Measurements from ENCODE around the gene RHD.
"Not testable (repeated sequence)": the region's sequence is repeated elsewhere in the genome, so short reads cannot be mapped to it uniquely, and the experiment has no call there.

Gene RHD

DNA sequence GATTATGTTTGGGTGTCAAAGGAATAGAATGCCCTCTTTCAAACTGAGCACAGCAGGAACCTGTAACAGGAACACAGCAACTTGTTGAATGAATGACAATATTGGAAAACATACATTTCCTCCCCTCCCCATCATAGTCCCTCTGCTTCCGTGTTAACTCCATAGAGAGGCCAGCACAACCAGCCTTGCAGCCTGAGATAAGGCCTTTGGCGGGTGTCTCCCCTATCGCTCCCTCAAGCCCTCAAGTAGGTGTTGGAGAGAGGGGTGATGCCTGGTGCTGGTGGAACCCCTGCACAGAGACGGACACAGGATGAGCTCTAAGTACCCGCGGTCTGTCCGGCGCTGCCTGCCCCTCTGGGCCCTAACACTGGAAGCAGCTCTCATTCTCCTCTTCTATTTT lies at the start of gene RHD:
TSS of gene RHD (plus strand) at position 272 of the 400 bp plus-strand sequence. CDS start at position 311, 39 bp downstream.
- not testable (repeated sequence) for DNase-seq (ENCODE audit: low spot score)

GRCh38 chr1:25222606-25223005 lies 49.7 kb upstream of the RHD start:
- no peak for DNase-seq (ENCODE audit: low spot score)

DNA sequence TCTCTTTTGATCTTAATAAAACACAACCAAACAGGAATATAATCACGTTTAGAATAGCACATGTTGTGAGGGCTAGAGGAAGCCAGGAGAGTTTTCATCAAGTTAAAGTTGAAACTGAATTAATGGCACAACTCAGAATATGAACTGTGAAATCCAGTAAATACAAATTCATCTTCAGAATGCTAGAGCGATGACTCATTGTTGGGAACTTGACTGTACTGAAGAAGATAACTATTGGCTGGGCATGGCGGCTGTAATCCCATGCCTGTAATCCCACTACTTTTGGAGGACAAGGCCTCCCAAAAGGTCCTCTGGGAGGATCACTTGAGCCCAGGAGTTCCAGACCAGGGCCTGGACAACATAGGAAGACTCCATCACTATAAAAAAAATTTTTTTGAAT lies 48.8 kb upstream of the RHD start:
- no peak for DNase-seq (ENCODE audit: low spot score)

- peak; percentile 96 for DNase-seq (ENCODE audit: low spot score)
Observed at GRCh38 chr1:25232027-25232865, 40.1 kb upstream of the RHD start, which contains the start of gene SYF2. SYF2 (minus strand) TSS chr1:25232502; CDS start chr1:25232467, 35 bp downstream.

DNA sequence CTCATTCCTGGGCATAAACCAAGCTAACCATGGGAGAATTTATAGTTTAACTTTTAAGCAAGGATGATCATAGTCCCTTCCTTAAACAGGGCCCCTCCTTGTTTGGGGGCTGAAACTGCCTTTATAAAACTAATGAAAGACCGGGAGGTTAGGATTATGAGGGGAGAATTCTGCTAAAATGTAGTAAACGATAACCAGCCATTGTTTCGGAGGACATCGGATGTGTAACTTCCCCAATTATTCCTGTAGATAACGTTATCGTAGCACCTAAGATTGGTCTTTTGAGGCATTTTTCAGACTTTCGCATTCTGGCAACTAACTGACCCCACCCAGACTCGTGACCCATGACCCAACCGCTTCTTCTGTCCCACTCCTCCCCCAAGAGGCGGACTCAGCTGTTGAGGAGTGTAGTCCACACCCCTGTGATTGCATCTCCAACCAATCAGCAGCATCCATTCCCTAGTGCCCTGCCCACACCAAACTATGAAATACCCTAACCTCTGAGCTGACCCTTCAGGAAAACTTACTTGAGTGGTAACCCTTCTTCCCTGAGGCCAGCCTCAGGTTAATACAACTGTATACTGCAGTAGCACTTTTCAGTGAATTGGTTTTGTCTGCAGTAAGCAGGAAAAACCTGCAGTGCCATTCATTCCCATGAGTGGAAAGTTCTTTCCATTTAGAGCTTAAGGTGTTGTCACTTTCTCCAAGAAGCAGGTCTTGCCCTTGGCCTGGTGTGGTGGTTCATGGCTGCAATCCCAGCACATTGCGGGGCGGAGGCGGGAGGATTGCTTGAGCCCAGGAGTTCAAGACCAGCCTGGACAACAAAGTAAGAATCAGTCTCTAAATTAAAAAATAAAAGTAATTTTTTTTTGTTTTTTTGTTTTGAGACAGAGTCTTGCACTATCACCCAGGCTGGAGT lies 39.2 kb upstream of the RHD start:
- peak; percentile 88 for DNase-seq (ENCODE audit: low spot score)

- DNase-seq (ENCODE audit: low spot score), result not testable (repeated sequence)
Observed at GRCh38 chr1:25235411-25235810, 36.9 kb upstream of the RHD start.

GRCh38 chr1:25236261-25236660 lies 36.0 kb upstream of the RHD start:
- not testable (repeated sequence) for DNase-seq (ENCODE audit: low spot score)

- no peak for DNase-seq (ENCODE audit: low spot score)
Observed at GRCh38 chr1:25238046-25238445, 34.3 kb upstream of the RHD start.

GRCh38 chr1:25239681-25240541 lies 32.4 kb upstream of the RHD start:
- DNase-seq (ENCODE audit: low spot score), result peak; percentile 93

- DNase-seq (ENCODE audit: low spot score), result no peak
Observed at GRCh38 chr1:25243907-25244306, 28.4 kb upstream of the RHD start.

- no peak for DNase-seq (ENCODE audit: low spot score)
Observed at GRCh38 chr1:25245393-25245792, 26.9 kb upstream of the RHD start.

DNA sequence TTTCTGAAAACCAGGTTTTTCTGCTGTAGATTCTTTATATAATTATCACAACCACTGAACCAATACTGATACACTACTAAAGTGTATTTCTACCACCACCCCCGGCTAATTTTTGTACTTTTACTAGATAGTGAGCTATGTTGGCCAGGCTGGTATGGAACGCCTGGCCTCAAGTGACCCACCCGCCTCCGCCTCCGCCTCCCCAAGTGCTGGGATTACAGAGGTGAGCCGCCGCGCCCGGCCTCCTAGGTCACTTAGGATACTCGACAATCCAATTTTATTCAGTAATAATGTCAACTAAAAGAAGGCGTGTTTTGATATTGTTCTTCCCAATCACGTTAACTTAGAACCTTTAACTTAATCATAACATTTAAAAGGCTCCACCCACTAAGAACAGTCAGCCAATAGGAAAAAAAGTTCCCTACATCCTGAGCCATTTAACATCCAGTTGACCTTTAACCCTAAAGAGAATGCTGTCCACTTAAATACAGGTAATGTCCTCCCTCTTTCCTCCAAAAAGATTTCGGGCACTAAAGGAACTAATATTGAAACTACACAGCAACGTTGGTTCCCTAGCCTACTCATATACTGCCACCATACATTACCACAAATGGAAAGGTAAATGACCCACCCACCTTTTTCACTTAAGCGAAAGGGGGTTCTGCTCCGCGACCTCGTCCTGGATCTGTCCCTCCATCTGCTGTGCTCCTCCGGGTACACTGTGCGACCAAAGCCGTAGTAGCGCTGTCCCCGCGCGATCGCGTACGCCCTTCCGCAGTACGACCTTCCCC lies 26.3 kb upstream of the RHD start:
- DNase-seq (ENCODE audit: low spot score), result no peak

- no peak for DNase-seq (ENCODE audit: low spot score)
Observed at GRCh38 chr1:25246600-25247023, 25.7 kb upstream of the RHD start.

DNA sequence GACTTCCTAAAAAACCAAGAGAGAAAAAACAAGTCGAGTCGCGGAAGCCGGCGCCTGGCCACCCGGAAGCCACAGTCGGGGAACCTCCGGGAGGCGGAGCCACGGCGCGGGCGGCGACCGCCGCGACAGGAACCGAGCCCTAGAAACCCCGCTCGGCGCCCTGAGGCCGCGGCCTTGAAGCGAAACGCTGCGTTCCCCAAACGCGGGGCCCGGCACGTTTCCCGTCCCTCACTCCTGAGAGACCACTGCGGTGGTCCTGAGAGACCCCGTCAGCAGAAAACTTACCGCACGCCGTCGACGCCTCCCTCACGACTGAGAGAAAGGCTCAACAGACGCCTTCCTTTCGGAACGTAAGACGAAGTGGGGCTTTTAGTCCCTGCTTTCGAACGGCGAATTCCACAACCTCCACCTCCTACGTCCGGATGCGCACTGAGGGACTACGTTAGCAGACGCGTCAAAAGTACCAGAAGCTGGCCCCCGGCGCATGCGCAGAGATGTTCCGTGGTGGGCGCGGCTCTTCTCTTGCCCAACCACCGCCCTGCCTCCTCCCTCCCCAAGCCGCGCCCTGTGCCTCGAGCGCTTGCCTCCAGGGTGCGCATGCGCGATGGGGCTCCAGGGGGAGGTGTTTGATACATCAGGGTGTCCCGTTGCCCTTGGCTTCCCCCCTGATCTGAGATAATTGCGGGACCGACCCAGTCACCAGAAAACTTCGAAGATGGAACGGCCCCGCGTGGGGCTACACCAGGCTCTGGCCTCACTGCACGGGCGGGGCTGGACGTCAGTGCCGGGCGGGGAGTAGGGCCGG lies 25.1 kb upstream of the RHD start, which contains the start of gene RSRP1:
TSS of gene RSRP1 (minus strand) at position 431 of the 805 bp plus-strand sequence. CDS start 491 bp downstream, outside the sequence.
- peak; percentile 100 for DNase-seq (ENCODE audit: low spot score)

DNA sequence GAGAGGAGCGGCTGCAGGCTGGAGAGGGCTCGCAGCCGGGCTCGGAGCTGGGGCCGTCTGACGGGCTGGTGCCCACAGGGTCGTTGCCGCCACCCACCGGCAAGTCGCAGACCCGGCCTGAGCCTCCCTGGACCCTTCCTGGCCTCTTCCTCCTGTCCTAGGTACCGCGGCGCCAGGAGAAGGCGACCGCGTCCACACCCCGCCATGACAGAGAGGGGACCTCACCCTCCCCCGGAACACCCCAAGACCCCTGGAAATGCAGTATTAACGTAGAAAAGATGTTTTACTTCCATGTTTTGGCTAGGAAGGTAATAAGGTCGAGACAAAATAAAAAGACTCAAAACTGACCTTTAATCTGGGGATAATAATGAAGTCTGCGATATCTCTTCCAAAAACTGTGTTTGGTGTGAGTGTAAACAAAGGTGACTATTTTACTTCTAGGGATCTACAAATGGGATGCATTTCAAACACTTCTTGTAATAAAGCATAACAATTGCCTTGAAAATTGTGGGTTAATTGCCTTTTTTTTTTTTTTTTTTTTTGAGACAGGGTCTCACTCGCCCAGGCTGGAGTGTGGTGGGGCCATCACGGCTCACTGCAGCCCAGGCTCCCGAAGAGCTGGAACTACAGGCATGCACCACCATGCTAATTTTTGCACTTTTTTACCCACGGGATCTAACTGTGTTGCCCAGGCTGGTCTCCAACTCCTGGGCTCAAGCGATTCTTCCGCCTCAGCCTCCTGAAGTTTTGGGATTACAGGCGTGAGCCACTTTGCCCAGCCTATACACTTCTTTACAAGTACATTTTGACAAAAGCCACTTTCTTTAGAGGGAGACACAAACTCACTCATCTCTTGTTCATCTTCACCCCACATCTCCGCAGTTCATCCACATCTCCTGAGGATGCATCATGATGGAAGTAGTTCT lies 24.2 kb upstream of the RHD start:
- no peak for DNase-seq (ENCODE audit: low spot score)

- DNase-seq (ENCODE audit: low spot score), result peak; percentile 48
Observed at GRCh38 chr1:25253911-25254310, 18.4 kb upstream of the RHD start.

DNA sequence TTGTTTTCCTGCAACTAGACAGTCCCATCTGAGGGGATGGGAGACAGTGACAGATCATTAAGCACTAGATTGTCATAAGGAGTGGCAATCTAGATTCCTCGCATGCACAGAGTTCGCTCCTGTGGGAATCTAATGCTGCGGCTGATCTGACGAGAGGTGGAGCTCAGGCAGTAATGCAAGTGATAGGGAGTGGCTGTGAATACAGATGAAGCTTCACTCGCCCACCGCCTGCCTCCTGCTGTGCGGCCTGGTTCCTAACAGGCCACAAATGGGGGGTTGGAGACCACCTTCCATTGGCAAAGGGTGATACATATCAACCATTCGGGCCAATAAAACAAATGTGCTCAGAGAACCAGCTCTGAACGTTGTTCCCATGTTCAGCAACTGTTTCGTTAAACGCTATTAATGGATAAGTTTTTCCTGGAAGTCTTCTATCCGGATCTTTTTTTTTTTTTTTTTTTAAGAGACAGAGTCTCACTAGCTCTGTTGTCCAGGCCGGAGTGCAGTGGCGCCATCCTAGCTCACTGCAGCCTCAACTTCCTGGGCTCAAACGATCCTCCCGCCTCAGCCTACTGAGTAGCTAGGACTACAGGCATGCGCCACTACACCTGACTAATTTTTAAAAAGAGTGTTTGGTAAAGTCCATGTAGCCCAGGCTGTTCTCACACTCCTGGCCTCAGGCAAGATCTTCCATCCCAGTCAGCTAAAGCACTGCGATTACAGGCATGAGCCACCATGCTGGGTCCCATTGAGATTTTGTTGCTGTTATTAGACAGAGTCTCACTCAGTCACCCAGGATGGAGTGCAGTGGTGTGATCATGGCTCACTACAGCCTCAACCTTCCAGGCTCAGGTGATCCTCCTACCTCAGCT lies 16.4 kb upstream of the RHD start:
- no peak for DNase-seq (ENCODE audit: low spot score)

GRCh38 chr1:25256578-25256965 lies 15.7 kb upstream of the RHD start:
- no peak for DNase-seq (ENCODE audit: low spot score)

Data from AG20443 (cell line).